GM06990 (cell line): ENCODE measurements around the gene CLDN11.

Experiments used
- DNase-seq: peaks from one replicate; pipeline ENCODE4 v3.0.0-alpha.2; 2011; ENCODE audit not compliant: insufficient read length; ENCODE audit errors: extremely low read depth
- H3K27me3 ChIP-seq: replicated peaks from 2 replicates; pipeline ENCODE4 v1.6.0; 2011; ENCODE audit warnings: low read length; ENCODE audit not compliant: control insufficient read depth, insufficient read depth
- H3K36me3 ChIP-seq: 2 replicates; pipeline ENCODE4 v1.5.1; 2011; ENCODE audit warnings: low read length; ENCODE audit not compliant: control insufficient read depth, insufficient read depth
- H3K4me3 ChIP-seq: replicated peaks from 2 replicates; pipeline ENCODE4 v1.5.1; 2011; ENCODE audit warnings: low read depth, mild to moderate bottlenecking, control low read depth, low read length
- TF ChIP-seq, protein P1 (sequence below): IDR thresholded peaks from 2 replicates; pipeline ENCODE4 v1.5.1; 2011; ENCODE audit warnings: low read length, control low read depth, mild to moderate bottlenecking, inconsistent platforms; ENCODE audit not compliant: insufficient read depth, poor library complexity, severe bottlenecking

CLDN11 gene

DNA sequence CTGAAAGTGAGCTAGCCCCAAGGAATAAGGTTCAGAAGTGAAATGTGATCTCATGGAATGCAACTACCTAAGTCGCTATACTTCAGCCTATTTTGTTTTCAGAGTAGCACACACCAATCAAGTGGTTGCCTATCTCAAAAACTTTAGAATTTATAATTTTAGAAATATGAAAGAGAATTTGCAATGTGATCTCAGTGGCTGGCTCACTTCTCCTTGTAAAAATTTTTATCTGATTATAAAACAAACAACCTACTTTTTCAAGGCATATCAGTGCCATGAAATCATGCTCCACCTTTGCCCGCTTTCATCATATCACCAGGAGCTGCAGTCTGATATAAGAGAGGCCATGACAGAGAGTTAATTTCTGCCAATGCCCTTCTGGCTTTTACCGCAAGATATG lies 47.3 kb downstream of the CLDN11 start:
- Histone ChIP-seq H3K27me3 (no peaks in the 10 kb centered on the region; the same call in 1 of the 2 replicates), H3K36me3 (no peaks in the 10 kb centered on the region), H3K4me3 (no peak overlapping the region)
- TF ChIP-seq, protein P1, sequence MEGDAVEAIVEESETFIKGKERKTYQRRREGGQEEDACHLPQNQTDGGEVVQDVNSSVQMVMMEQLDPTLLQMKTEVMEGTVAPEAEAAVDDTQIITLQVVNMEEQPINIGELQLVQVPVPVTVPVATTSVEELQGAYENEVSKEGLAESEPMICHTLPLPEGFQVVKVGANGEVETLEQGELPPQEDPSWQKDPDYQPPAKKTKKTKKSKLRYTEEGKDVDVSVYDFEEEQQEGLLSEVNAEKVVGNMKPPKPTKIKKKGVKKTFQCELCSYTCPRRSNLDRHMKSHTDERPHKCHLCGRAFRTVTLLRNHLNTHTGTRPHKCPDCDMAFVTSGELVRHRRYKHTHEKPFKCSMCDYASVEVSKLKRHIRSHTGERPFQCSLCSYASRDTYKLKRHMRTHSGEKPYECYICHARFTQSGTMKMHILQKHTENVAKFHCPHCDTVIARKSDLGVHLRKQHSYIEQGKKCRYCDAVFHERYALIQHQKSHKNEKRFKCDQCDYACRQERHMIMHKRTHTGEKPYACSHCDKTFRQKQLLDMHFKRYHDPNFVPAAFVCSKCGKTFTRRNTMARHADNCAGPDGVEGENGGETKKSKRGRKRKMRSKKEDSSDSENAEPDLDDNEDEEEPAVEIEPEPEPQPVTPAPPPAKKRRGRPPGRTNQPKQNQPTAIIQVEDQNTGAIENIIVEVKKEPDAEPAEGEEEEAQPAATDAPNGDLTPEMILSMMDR: no peak
- DNase-seq: no peak

DNA sequence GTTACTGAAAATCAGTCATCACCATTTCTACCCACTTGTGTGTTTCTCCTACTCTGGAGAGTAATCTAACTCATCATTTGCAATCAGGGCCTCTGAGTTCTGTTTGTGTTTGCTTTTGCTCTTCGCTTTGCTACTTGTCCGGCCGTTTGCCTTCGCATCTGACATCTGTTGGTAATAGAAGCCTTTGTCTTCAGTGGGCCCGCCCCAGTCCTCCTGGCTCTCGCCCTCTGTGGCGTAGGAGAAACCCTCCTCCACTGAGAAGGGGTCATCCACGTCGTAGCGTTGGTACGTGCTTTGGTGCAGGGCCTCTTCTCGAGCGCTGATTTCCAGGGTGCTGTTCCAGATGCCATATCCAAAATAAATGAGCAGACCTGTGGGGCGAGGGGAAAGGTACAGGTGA lies 48.3 kb downstream of the CLDN11 start:
- no peaks in the 10 kb centered on the region; the same call in 1 of the 2 replicates for H3K27me3 ChIP-seq
- DNase-seq: no peak
- H3K4me3 ChIP-seq: no peak overlapping the region
- TF ChIP-seq, protein P1: no peak
- no peaks in the 10 kb centered on the region for H3K36me3 ChIP-seq

DNA sequence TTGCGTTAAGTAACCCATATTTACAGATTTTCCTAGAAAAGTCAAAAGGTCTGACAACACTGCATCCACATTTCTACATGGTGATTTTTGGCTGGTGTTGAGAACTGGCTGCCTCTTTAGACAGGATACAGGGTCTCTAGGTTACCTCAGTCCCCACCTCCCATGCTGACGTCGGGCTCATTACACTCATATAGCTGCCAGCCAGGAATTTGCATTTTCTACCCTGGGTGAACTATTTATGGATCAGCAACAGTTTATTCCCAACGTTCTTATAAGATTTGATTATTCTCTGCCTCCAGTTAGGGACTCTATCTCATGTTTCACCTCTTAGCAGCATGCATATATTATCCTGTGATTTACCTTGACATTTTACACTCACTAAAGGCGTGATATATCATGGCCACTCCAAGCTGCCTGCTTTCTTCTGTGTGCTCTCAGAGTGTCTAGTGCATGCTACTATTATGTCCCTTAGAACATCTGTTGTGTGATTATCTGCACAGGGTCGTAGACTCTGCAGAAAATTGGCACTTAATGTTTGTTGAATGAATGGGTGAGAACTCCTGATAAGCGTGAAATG lies 49.0 kb downstream of the CLDN11 start:
- H3K27me3 ChIP-seq: no peaks in the 10 kb centered on the region; the same call in 1 of the 2 replicates
- TF ChIP-seq, protein P1: no peak
- H3K4me3 ChIP-seq: no peak overlapping the region
- no peaks in the 10 kb centered on the region for H3K36me3 ChIP-seq
- DNase-seq: no peak

DNA sequence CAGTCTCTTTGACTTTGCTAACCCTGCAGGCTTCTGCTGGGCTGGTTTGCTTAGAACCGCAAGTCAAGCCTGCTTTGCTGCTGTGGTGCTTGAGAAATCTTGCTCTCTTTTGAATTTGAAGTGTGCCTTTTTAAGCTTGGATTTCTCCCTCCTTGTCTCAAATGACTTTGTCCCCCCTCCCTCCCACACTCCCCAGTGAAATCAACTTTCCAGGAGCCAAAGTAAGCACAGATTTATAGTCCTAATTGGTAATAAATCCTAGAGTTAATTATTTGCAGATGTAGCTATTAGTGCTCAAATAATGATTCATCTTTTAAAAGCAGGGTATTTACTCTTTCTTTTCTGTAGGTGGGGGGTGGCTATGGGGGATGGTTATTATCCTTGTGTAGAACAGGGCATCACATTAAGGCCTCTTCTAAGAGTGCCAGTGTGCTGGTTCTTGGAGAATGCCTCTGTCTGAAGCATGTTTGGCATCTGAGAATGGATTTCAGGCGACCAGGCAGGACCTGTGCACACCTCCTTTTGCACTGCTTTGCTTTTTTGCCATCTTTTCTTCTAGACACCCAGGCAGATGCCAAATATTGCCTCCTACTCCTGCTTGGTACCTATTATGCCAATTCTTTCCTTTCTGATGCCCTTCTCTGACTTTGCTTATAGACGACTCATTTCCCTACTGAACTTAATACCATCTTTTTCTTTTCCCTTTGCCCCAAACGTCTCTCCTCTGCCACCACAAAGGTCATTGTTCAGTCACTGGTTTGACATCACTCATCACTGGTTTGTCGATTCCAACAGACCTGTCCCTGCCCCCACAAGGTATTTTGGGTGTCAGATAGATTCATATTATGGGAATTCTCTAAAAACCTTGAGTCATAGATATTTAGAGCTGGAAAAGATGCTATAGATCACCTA lies 50.7 kb downstream of the CLDN11 start:
- no peaks in the 10 kb centered on the region for H3K36me3 ChIP-seq
- DNase-seq: no peak
- H3K4me3 ChIP-seq: no peak overlapping the region
- no peaks in the 10 kb centered on the region; the same call in none of the 2 replicates for H3K27me3 ChIP-seq
- TF ChIP-seq, protein P1: no peak

DNA sequence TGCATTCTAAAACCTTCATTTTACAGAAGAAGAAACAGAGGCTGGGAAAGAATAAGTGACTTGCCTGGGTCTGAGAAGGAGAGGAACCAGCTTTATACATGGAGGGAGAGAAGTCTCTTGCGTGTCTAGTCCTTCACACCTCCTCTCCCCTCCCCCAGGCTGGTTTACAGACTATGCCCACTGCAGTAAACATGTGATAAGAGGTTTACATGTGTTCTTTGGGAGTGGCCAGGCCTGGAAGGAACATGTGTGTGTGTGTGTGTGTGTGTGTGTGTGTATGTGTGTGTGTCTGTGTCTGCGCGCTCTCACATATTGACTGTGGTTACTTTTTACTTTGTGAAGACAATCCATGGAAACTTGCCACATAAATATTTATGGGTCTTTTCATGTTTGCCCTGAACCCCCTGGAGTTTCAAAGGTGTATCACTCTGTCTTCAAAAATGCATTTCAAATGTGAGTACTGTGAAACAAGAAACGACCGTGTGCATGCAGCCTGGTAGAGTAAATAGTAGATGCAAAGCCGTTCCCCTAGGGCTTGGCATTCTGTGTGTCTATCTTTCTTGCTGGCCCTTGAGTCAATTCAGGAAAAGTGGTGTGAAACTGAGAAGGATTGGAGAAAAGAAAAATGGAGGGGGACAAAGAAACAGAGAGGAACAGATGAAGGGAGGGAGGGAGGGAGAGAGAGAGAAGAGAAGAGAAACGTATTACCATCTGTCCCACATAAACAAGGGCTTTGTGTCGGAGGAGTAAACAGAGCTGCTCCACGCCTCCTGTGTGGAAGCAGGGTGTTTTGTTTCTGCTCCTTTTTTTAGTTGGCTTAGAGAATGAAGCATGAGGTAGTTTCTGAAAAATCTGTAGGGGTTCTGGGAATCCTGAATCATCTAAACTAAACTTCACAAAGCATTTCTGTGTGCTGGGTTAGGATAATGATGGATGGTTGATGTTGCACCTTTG lies 51.7 kb downstream of the CLDN11 start:
- no peak for DNase-seq
- Histone ChIP-seq H3K4me3 (no peak overlapping the region), H3K36me3 (no peaks in the 10 kb centered on the region), H3K27me3 (no peaks in the 10 kb centered on the region; the same call in none of the 2 replicates)
- TF ChIP-seq, protein P1: no peak
